ENCODE measurements around the gene GIT2. TPM values are rescaled to one million over a fixed set of nuclear protein-coding genes. Genes with fewer than 3 reads are reported as not detected.

GIT2 gene
- total and polyA plus RNA-seq, 10 of the 15 experiments (the other 5 are each of a cell fraction or from before 2014, with no cell fraction given): 9.1 to 49.9 (median 43.9) TPM

- FAIRE-seq: no peak
These were observed 36.6 kb downstream of the GIT2 start for GRCh38 chr12:109959411-109960093.

More at GRCh38 chr12:109959411-109960093, 36.6 kb downstream of the GIT2 start:
- Histone ChIP-seq H3K9me3 (replicated peaks; ENCODE audit: control insufficient read depth, insufficient read depth, low read length) (no peaks in the 10 kb centered on the region), H3K4me1 (ENCODE audit: control insufficient read depth, insufficient read depth, low read length) (no peaks in the 10 kb centered on the region), H3K9ac (ENCODE audit: control insufficient read depth, insufficient read depth, low read length) (no peak overlapping the region), H2AFZ (ENCODE audit: control insufficient read depth, low read depth, low read length) (no peak overlapping the region), H4K20me1 (ENCODE audit: control insufficient read depth, insufficient read depth) (no peaks in the 10 kb centered on the region), H3K27me3 (replicated peaks in 1 of 2; ENCODE audit: control insufficient read depth in 2 of 2, insufficient read depth in 2 of 2, low read length in 1 of 2) (no peaks in the 10 kb centered on the region), H3K4me3 (no peak overlapping the region), H3K36me3 (ENCODE audit: control insufficient read depth in 2 of 2, insufficient read depth in 2 of 2, low read length in 1 of 2) (peaks cover 15 to 16% of the 10 kb centered on the region in 2 experiments), H3K27ac (ENCODE audit: control insufficient read depth, insufficient read depth) (no peak overlapping the region), H3K4me2 (ENCODE audit: control insufficient read depth, insufficient read depth) (no peak overlapping the region), H3K79me2 (ENCODE audit: control insufficient read depth, insufficient read depth, low read length) (no peaks in the 10 kb centered on the region)
- CTCF ChIA-PET: no interaction called here
- TF ChIP-seq NFYB (IDR thresholded peaks at IDR 0.05; ENCODE audit: insufficient read depth, low read depth, low read length): no peak
- no peak for TF ChIP-seq SUZ12 (IDR thresholded peaks at IDR 0.05; ENCODE audit: unreplicated experiment)
- no peak for TF ChIP-seq IKZF1 (conservative IDR thresholded peaks at IDR 0.05)
- TF ChIP-seq MXI1 (IDR thresholded peaks at IDR 0.05; ENCODE audit: low read depth, low read length): no peak
- TF ChIP-seq PAX5 (IDR thresholded peaks at IDR 0.05; ENCODE audit: borderline replicate concordance, low read depth, low read length): no peak
- TF ChIP-seq CBX3 (IDR thresholded peaks at IDR 0.05; ENCODE audit: borderline replicate concordance, low read depth): no peak
- no peak for TF ChIP-seq DPF2 (IDR thresholded peaks at IDR 0.05)
- TF ChIP-seq PML (IDR thresholded peaks at IDR 0.05; ENCODE audit: low read length): no peak
- no peak for TF ChIP-seq NR2F1 (conservative IDR thresholded peaks at IDR 0.05)
- TF ChIP-seq REST (IDR thresholded peaks at IDR 0.05; ENCODE audit: low read depth, low read length): no peak
- TF ChIP-seq BHLHE40 (IDR thresholded peaks at IDR 0.05; ENCODE audit: borderline replicate concordance in 1 of 2, low read depth in 2 of 2, low read length in 1 of 2): no peak
- TF ChIP-seq ELK1 (IDR thresholded peaks at IDR 0.05; ENCODE audit: low read depth, low read length): no peak
- TF ChIP-seq EZH2 (IDR thresholded peaks at IDR 0.05; ENCODE audit: borderline replicate concordance, control insufficient read depth, low read depth, low read length): no peak
- no peak for TF ChIP-seq TCF7 (IDR thresholded peaks at IDR 0.05; ENCODE audit: borderline replicate concordance)
- no peak for TF ChIP-seq GATAD2B (conservative IDR thresholded peaks at IDR 0.05; ENCODE audit: low read depth)
- TF ChIP-seq SREBF1 (IDR thresholded peaks at IDR 0.05; ENCODE audit: low read length): no peak
- no TSS peak for BruUV-seq (replicated peaks)
- intact Hi-C loops (cut with micrococcal nuclease; ENCODE audit: unreplicated experiment) (no loop called here), in situ Hi-C loops (cut with MboI) (no loop called here)
- WGBS (ENCODE audit: insufficient coverage, insufficient replicate concordance, low lambda C conversion rate, missing lambda C conversion rate): 95% methylated on average over 8 of the region's 8 CpGs
- SMC1A ChIA-PET (ENCODE audit: uncharacterized antibody, unreplicated experiment): no interaction called here
- DNase-seq (ENCODE audit: low read depth, low spot score) (no peak), ATAC-seq (no peak)
- POLR2A ChIA-PET: no interaction called here
- RAD21 ChIA-PET (ENCODE audit: unreplicated experiment): no interaction called here
